G401 (cell line): ENCODE data around the gene COL8A2. TPM values are rescaled to one million over a fixed set of nuclear protein-coding genes. Genes with fewer than 3 reads are reported as not detected.
A peak's percentile ranks its signal among the peaks of the same experiment; 100 is the strongest.
"Not testable (repeated sequence)": the region's sequence is repeated elsewhere in the genome, so short reads cannot be mapped to it uniquely, and the experiment has no call there.

Source experiments
- DNase-seq: peaks from one replicate; pipeline ENCODE4 v3.0.0-alpha.2; 2015; ENCODE audit warnings: low spot score
- in situ Hi-C: cut with HindIII; loops from 2 replicates; pipeline ENCODE4 v1.10.0; 2016; ENCODE audit warnings: low sequenced_read_pairs, mixed read lengths
- total RNA-seq: library from RNA; depleted of rRNA; stranded (reverse); fragments of >200 nt; shearing (Covaris generic); gene quantifications from 2 replicates; pipeline ENCODE4 v1.2.3, GENCODE V29; 2014

Gene COL8A2
- total RNA-seq, 1 experiment from 2014 or later, result 0.47 TPM

DNA sequence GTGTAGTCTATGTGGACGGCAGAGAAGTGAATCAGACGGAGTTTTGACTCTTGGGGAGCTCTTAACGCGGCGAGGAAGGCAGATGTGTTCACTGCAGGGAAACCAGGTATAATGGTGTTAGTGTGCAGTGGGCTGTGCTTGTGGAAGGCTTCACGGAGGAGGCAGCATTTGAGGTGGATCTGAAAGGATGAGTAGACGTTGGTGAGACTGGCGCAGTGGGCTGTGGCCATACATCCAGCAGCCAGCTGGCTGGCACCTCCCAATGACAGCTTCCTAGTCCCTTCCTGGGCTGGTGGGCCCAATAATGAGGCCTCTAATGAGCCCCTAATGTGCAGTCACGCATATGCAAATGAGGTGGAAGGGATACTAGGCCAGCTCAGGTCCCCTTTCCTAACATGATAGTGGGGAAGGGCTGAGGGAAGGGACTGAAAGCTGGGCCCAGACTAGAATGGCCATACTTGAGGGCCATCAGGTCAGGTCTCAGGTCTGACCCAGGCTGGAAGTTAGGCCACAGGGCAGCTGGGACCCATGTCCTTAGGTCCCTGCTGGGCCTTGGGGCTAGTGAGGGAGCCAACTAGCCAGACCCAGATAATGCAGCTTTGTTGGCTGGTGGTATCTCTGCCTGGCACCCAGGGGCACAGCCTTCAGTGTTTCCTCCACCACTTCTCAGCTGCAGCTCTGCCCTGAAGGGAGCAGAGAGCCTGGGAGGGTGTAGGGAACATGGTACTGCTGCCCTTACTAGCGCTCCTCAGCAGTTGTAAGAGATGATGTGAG lies 34.8 kb upstream of the COL8A2 start:
- in situ Hi-C loops, result loop anchor here (10.0 kb wide), 1 partner anchor 75 kb away; no protein-coding TSS in a partner anchor

DNA sequence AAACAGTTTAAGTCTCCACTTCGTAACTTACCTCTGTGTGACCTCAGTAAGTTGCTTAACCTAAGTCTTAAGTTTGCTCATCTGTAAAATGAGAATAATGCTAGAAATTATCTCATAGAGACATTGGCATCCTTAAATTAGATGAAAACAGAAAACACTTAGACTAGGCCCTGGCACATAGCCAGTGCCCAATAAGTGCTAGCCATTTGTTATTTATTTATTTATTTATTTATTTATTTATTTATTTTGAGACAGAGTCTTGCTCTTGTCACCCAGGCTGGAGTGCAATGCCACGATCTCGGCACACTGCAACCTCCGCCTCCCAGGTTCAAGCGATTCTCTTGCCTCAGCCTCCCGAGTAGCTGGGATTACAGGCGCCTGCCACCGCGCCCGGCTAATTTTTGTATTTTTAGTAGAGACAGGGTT lies 33.8 kb upstream of the COL8A2 start:
- in situ Hi-C loops, result not testable (repeated sequence)

More for the DNA sequence above, 34.8 kb upstream of the COL8A2 start:
- no peak for DNase-seq

DNA sequence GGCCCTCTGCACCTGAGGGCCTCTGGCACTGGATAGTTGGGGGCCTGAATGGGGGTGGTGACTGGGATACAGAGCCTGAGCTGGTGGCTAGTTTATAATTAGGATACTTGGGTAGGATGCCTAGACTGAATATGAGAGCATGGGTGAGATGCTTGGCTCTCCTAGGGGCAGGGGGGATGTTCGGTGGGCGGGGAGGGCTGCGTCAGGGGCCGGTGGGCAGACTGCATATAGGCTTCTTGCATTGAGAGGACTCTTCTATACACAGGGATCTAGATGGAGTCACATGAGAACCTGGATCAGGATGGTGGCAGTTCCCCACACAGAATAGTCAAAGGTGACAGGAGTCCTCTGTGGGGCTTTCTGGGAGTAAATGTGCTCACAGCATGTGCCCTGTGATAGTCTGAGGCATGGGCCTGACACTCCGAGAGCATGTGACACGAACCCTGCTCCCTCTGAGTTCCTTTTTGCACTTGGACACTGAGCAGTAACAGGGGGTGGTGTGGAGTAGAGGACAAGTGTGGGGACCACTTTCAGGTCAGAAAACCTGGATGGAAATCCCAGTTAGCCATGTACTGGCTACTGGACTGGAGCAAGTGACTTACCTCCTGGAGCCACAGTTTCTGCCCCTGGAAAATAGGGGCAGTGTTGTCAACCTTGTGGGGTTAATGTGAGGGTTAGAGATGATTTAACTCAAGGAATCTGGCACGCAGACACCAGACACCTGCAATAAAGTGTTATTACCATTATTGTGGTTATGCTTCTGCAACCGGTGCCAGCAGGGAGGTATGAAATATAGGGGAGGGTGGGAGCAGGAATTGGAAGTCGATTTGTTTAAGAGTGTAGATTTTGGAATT lies 33.2 kb upstream of the COL8A2 start:
- in situ Hi-C loops, result no loop called here
- no peak for DNase-seq

More for the DNA sequence above, 33.8 kb upstream of the COL8A2 start:
- not testable (repeated sequence) for DNase-seq

DNA sequence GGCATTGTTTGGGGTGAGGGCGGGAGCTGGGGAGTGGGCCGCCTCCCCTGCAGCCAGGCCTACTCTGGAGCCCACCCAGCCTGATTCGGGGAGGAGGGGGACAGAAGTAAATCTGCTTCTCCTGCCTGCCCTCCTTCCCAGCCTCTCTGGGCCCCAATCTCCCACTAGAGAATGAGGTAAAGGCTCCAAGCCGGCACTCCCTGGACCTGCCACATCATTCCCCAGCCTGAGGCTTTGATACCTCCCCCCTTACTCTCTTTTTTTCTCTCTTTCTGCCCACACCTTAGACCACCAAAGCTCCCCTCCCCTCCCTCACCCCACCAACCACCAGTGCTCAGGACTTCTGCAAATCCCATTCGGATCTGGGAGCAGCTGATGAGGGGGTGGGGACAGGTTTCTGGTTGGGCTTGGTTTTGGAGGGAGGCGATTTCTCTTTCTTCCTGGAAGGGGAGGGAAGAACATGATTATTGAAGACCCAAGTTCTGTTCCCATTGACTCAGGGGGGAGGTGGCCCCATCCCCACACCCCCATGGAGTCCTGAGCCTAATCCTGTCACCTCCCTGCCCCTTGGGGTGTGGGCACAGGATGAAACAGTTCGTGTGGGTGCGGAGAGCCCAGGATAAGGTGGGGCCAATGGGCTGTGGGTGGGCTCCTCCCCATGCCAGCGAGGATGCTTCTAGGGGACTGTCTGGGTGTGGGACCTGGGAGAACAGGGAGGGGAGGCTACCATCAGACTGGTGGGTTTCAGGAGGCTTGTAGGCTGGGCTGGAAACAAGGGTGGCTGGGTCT lies 32.3 kb upstream of the COL8A2 start:
- DNase-seq, result peak; percentile 36
- in situ Hi-C loops, result no loop called here

DNA sequence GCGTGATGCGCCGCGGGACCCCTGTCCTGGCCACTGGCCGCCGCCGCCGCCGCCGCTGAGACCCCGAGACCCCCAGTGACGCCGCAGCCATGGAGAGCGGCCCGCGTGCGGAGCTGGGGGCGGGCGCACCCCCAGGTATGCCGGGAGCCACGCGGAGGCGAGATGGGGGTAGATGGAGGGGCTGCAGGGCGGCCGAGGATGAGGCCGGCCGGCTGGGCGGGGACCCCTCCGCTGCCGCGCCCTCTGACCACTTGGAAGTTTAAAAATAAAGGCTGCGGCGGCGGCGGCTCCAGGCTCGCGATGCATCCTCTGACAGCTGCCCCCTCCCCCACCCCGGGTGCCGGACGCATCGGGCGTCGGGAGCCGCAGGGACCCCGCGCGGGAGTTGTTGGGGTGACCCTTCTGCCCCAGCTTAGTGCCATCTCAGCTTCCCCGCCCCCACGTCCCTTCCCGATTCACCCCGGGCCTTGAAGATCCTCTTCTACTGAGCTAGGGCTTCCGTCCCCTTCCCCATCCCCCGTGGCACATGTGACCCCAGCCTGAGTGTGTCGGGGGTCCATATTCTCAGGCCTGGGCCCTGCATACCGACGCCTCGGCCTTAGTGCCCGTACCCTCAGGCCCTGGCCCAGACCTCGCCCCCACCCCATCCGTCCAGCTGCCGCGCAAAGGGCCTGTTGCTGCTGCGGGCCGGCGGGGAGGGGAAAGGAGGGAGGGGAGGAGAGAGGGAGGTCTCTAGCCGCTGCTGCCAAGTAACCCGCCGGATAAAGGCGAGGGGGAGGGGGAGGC lies 31.5 kb upstream of the COL8A2 start:
- in situ Hi-C loops, result no loop called here

DNA sequence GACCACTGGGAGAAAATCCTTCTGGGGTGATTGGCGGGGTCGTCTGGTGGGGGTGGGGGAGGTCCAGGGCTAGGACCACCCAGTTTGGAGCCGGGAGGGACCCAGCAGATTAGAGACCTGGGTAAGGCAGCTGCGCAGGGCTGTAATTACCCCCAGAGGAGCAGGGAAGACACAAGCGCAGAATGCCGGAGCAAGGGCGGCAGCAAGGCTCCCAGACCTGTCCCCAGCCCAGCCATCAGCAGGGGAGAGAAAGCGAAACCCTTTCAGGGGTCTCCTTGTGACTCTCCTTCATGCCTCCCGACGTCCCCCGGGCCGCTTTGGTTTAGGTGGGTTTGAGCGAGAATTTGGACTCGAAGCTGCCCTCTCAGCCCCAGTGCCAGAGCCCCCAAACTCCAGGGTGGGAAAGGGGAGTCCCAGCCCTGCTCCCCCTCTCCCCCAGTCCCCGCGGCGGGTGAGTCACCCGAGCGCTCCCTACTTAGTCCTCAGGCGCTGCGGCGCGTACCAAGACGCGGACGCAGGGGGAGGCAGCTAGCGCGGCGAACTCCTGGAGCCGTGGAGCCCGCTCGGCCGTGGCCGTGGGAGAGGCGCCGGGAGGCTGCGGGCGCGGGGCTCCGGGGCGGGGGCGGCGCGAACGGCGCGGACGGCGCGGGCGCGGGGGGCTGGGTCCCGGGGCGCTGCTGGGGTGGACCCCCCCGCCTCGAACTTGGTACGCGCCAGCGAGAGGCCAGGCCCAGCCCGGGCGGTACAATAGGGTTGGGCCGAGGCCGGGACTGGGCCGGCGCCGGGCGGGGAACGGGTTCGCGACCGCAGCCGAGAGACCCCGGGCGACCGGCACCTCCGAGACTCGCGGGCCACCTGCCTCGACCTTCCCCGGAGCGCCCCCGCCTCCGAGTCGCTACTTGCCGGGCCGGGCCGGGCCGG lies 30.6 kb upstream of the COL8A2 start, which contains the start of gene MAP7D1:
MAP7D1 (plus strand) TSS at position 753 of the 921 bp plus-strand sequence. CDS start 258 bp downstream, outside the sequence.
- in situ Hi-C loops, result no loop called here
- DNase-seq, result peak; percentile 82

More for the DNA sequence above, 31.5 kb upstream of the COL8A2 start:
- peak; percentile 52 for DNase-seq

DNA sequence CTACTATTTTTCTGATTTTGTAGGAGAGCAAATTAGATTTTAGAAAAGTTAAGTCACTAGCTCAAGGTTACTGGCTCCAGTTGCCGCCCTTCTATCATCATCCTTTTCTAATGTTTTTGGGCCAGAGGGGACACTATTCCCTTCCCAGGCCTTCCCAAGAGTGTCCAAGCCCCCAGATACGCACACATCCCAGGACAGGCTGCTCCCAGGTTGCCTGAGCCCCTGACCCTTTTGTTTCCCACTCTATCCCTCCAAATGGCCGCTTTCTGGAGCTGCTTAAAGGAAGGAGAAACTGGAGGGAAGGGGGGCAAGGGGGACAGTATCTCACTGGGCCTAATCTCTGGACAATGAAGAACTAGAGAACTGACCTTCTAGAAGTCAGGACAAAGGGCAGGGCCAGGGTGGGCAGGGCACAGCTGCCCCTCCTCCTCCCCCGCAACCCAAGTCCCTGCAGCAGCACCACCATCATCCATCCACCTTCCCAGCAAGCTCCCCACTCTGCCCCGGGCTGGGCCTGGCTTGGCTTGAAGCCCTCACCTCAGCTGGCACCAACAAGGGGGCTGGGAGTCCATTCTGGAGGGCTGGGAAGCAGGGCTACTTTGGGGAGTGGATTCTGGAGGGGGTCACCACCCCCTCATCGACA lies 29.9 kb upstream of the COL8A2 start:
- DNase-seq, result peak; percentile 45
- in situ Hi-C loops, result no loop called here

DNA sequence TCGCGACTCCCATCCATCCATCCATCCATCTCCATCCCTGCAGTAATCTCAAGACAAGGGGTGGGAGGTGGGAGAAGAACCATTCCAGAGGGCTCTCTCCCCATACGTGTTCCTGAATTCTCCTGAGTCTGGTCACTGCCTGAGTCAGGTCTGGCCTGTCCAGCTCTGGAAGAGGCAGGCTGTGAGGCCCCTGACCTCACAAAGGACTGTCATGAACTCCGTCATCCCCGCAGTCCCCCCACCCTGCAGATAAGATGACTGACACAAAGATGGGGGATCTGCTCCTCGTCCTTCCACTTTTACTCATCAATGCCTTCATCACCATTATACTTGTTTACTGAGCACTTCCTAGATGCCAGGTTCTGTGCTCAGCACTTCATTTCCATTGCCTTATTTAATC lies 29.3 kb upstream of the COL8A2 start:
- no peak for DNase-seq
- in situ Hi-C loops, result no loop called here

DNA sequence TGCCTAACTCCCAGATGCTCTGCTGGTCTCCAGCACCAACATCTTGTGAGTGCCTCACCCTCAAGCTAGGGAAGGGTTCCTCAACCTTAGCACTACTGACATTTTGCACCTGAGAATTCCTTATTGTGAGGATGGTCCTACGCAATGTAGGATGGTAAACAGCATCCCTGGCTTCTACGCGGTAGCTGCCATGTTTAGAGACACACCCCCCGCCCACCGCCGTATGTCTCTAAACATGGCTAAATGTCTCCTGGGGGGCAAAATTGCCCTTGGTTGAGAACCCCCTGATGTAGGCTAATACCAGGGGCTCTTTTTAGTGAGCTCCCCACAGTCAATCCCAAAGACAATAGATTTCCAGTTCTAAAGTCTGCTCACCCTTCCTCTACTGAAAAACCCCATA lies 28.5 kb upstream of the COL8A2 start:
- in situ Hi-C loops, result no loop called here
- DNase-seq, result no peak

DNA sequence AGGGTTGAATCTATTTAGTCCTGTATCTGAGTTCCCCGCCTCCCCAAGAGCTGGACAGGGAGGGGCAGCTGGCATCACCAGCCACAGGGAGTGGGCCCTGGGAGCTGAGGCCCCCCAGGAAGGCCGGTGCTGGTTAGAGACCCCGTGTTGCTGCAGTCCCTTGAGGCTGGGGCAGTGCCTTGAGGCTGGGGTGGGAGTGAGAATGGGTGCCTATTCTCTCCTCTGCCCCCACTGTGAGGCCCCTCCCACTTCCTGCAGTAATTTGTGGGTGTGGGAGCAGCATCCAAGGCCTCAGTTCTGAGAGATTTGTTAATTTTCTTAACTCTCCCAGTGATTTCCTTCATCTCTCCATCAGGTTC lies 26.8 kb upstream of the COL8A2 start:
- no peak for DNase-seq
- in situ Hi-C loops, result no loop called here

DNA sequence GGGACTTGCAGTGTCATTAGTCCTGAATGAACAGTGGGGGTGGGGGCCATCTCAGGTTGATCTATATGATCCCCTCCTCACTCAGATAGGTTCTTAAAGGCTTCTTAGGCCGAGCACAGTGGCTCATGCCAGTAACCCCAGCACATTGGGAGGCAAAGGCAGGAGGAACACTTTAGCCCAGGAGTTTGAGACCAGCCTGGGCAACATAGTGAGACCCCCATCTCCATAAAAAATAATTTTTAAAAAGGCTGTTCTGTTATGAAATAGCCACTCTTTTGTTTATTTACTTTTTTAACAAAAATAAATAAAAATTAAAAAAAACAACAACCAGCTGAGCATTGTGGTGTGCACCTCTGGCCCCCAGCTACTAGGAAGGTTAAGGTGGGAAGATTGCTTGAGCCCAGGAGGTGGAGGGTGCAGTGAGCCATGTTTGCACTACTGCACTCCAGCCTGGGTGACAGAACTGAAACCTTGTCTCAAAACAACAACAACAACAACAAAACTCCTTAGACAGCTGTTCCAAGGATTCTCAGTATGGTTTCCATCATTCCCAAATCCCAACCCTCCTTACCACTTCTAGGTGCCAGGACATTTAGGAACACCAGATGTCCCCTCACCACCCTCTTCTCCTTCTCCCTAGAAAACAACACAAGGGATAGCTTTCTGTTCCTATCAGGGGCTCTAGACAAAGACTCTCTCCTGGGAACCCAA lies 26.3 kb upstream of the COL8A2 start:
- DNase-seq, result no peak
- in situ Hi-C loops, result no loop called here

DNA sequence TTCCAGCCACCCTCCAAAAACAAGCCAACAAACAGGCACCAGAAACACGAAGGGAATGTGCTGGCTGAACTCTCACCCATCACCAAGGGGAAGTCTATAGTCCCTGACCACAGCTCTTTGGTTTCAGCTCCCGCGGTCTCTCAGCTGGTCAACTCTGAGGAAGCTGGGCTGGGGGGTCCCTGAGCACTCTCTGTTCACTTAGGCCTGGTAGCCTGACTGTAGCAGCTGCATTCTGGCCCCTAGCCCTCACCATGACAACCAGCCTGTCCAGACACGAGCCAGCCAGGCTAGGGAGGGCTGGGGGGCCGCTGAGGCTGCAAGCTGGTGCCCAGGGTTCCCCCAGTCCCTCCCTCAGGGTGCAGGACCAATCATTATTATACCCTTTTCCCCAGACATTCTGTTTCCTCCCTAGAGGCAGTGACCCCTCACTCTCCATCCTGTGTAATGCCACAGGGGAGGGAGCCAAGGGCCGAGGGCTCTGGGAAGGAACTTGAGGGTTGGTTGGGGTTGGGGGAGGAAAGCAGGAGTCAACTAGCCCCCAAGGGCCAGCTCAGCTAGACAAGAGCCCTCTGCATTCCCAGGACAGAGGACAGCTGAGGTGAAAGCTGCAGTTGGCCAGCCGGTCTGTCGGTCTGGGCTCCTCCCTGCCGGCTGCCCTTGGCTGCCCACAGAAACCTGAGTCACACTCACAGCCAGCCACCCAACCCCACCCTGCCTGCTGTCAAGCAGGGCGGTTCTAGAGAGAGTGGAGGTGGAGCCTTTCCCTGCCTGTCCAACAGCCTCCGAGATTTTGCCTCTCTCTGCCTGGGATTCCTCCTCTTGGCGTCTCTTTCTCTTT lies 25.5 kb upstream of the COL8A2 start:
- peak; percentile 97 for DNase-seq
- in situ Hi-C loops, result no loop called here

DNA sequence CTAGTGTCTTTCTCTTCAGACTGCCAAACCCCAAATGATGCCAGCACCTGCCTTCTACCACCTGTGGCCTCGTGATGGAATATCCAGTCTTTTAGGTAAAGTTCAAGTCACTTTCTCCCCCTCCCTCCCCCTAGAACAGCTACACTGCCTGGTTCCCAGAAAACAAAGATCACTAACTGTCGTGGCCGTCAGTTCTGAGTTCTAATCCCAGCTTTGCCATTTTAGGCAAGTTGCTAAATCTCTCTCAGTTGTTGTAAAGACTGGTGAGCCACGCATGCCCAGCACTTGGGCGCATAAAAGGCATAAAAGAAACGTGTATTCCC lies 24.9 kb upstream of the COL8A2 start:
- no peak for DNase-seq
- in situ Hi-C loops, result no loop called here

DNA sequence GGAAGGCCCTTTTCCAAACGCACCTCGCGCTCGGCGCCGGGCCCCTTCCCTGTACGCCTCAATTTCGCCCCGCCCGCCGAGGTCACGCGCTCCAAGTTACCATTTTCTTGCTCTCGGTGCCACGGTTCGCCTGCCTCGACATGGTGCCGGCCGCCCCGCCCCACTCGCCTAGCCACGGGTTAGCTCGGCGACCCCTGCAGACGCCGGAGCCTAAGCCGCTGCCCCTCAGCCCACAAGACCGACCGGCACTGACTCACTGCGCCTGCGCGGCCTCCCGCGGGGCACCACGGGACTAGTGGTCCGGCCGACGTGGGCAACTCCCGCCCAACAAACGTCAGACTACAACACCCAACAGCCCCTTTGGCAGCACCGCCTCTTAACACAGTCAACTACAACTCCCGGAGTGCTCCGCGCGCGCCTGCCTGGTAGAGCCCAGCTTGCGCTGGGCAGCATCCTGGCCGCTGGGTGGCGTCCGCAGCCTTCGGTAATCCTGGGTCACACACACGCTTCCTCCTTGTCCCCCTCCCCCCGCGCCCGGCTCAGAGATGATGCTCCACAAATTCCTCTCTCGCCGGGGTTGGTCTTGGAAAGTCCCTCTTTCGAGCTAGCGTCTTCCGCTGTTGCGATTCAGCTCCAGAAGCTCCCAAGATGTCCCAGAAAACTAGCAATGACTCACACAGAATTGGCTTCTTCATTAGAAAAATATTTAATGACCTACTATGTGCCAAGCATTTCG lies 24.4 kb upstream of the COL8A2 start, which contains the start of gene TRAPPC3:
TRAPPC3 (minus strand) TSS at position 250 of the 736 bp plus-strand sequence; CDS start at position 142, 108 bp downstream.
- DNase-seq, result peak; percentile 100
- in situ Hi-C loops, result no loop called here

DNA sequence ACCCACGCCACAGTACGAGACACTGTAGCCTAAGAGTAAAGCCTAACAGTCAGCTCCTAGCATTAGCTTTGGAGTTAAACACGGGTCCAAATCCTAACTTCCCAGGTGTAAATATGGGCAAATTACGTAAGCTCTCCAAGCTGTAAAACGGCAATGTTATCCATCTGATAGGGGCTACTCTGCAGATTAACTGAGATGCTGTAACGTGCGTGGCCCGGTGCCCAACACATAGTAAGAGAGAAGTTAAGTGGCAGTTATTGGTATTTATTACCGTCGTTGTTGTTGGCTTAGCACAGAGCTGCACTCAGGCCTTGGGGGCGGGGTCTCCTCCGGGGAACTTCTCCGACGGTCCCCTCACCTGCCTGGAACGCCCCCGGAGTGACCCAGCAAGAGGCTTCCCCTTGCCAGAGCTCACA lies 23.8 kb upstream of the COL8A2 start:
- in situ Hi-C loops, result no loop called here

More for the DNA sequence above, 23.8 kb upstream of the COL8A2 start:
- no peak for DNase-seq
